Peyer's patch (tissue), 4 donors: ENCODE results near the gene RAD51B. TPM values are rescaled to one million over a fixed set of nuclear protein-coding genes. Genes with fewer than 3 reads are reported as not detected.

Experiments used
- DNase-seq, 3 donors: peaks; one replicate each; pipeline ENCODE4 v3.0.0-alpha.2; 2017 to 2019
- H3K27ac ChIP-seq, 4 donors: fragments of 200-600 bp; sonication (generic); one replicate each; pipeline ENCODE4 v1.5.1; 2016 to 2019
- H3K27me3 ChIP-seq, 2 donors: fragments of 200-600 bp; sonication (generic); one replicate each; pipeline ENCODE4 v1.5.1; 2019
- H3K36me3 ChIP-seq, 3 donors: fragments of 200-600 bp; sonication (generic); one replicate each; pipeline ENCODE4 v1.5.1; 2016 to 2019
- H3K4me1 ChIP-seq, 4 donors: fragments of 200-600 bp; sonication (generic); one replicate each; pipeline ENCODE4 v1.5.1; 2016 to 2019
- H3K4me3 ChIP-seq, 4 donors: fragments of 200-600 bp; sonication (generic); 1 replicate in 3 of 4; 2 replicates in 1 of 4; pipeline ENCODE4 v1.5.1; 2016 to 2019; ENCODE audit warnings: mild to moderate bottlenecking in 1 of 4
- H3K9me3 ChIP-seq, 4 donors: fragments of 200-600 bp; sonication (generic); one replicate each; pipeline ENCODE4 v1.5.1; 2016 to 2019; ENCODE audit warnings: mild to moderate bottlenecking in 1 of 4
- CTCF ChIP-seq, 6 experiments: fragments of 450-650 bp in 4 of 6; fragments of 200-600 bp in 2 of 6; sonication (generic) in 1 of 6; IDR thresholded peaks; one replicate each; pipeline ENCODE4 v1.5.1; 2017 to 2019; ENCODE audit warnings: antibody characterized with exemption in 6 of 6, mild to moderate bottlenecking in 3 of 6, moderate library complexity in 1 of 6
- POLR2A ChIP-seq, 2 donors: fragments of 450-650 bp; IDR thresholded peaks; one replicate each; pipeline ENCODE4 v1.5.1; 2017; ENCODE audit warnings: antibody characterized with exemption in 2 of 2, mild to moderate bottlenecking in 2 of 2, moderate library complexity in 2 of 2
- total RNA-seq, 4 donors: library from RNA; depleted of rRNA; stranded (reverse); fragments of >200 nt; gene quantifications; one replicate each; pipeline ENCODE4 v1.1.0, GENCODE V29; 2016

The RAD51B gene
- total RNA-seq, 4 donors from 2014 or later, result 12.6 to 103 (median 33.1) TPM

GRCh38 chr14:68679301-68679700 is 859.7 kb downstream of the RAD51B start:
- TF ChIP-seq POLR2A (IDR thresholded peaks at IDR 0.05) (no peak), CTCF (IDR thresholded peaks at IDR 0.05) (no peak)
- Histone ChIP-seq H3K9me3 (no peaks in the 10 kb centered on the region), H3K27ac (no peak overlapping the region), H3K4me3 (no peak overlapping the region), H3K27me3 (no peaks in the 10 kb centered on the region), H3K4me1 (peaks cover 0 to 37% (median 23%) of the 10 kb centered on the region in 4 donors), H3K36me3 (no peaks in the 10 kb centered on the region)
- no peak for DNase-seq

GRCh38 chr14:68679746-68680467 is 860.3 kb downstream of the RAD51B start:
- Histone ChIP-seq H3K4me3 (peak overlapping the region in 1 of 4 donors; percentile 17), H3K27me3 (no peaks in the 10 kb centered on the region), H3K4me1 (peaks cover 0 to 43% (median 28%) of the 10 kb centered on the region in 4 donors), H3K36me3 (no peaks in the 10 kb centered on the region), H3K27ac (peak overlapping the region in 1 of 4 donors; percentile 30), H3K9me3 (no peaks in the 10 kb centered on the region)
- DNase-seq, result no peak
- TF ChIP-seq POLR2A (IDR thresholded peaks at IDR 0.05) (no peak), CTCF (IDR thresholded peaks at IDR 0.05) (no peak)

- Histone ChIP-seq H3K4me1 (peaks cover 0 to 43% (median 32%) of the 10 kb centered on the region in 4 donors), H3K4me3 (no peak overlapping the region), H3K36me3 (no peaks in the 10 kb centered on the region), H3K27ac (peak overlapping the region; percentile 41 to 83 (median 76)), H3K27me3 (no peaks in the 10 kb centered on the region), H3K9me3 (no peaks in the 10 kb centered on the region)
- TF ChIP-seq POLR2A (IDR thresholded peaks at IDR 0.05) (no peak), CTCF (IDR thresholded peaks at IDR 0.05) (no peak)
- no peak for DNase-seq
These were observed 861.0 kb downstream of the RAD51B start for GRCh38 chr14:68680541-68681051.

- Histone ChIP-seq H3K9me3 (no peaks in the 10 kb centered on the region), H3K4me3 (no peak overlapping the region), H3K36me3 (no peaks in the 10 kb centered on the region), H3K27ac (peak overlapping the region; percentile 41 to 83 (median 76)), H3K4me1 (peaks cover 0 to 43% (median 32%) of the 10 kb centered on the region in 4 donors), H3K27me3 (no peaks in the 10 kb centered on the region)
- DNase-seq, result no peak
- TF ChIP-seq CTCF (IDR thresholded peaks at IDR 0.05) (no peak), POLR2A (IDR thresholded peaks at IDR 0.05) (no peak)
These were observed 861.9 kb downstream of the RAD51B start for GRCh38 chr14:68681256-68682011.

GRCh38 chr14:68682166-68683103 is 862.9 kb downstream of the RAD51B start:
- H3K9me3 ChIP-seq, result no peaks in the 10 kb centered on the region
- no peaks in the 10 kb centered on the region for H3K36me3 ChIP-seq
- H3K27ac ChIP-seq, result peak overlapping the region; percentile 70 to 83 (median 76)
- no peak for TF ChIP-seq POLR2A (IDR thresholded peaks at IDR 0.05)
- peak in 2 of 3 donors; percentile 70 to 80 for DNase-seq
- no peak overlapping the region for H3K4me3 ChIP-seq
- no peaks in the 10 kb centered on the region for H3K27me3 ChIP-seq
- peaks cover 0 to 38% (median 32%) of the 10 kb centered on the region in 4 donors for H3K4me1 ChIP-seq
